SK-N-SH (cell line): ENCODE results near the gene PDLIM4. TPM values are rescaled to one million over a fixed set of nuclear protein-coding genes. Genes with fewer than 3 reads are reported as not detected.

Source experiments
- CTCF ChIA-PET: fragments of 300-600, 350-600 bp; formaldehyde crosslinking; extraction: SDS; loops from one replicate; lab custom pipeline; 2021; lab: Yijun Ruan, JAX
- POLR2A ChIA-PET: fragments of 350-600 bp; sonication (Branson Sonifier 250); formaldehyde crosslinking; extraction: SDS; loops from one replicate; lab custom pipeline; 2020; ENCODE audit warnings: antibody characterized with exemption, inconsistent platforms; lab: Yijun Ruan, JAX
- DNase-seq: peaks from one replicate; pipeline ENCODE4 v3.0.0; 2012
- H2AFZ ChIP-seq: fragments of 200-600 bp; sonication (generic); 2 replicates; pipeline ENCODE4 v1.8.1; 2016; ENCODE audit warnings: antibody characterized with exemption, mild to moderate bottlenecking, low read depth
- H3F3A ChIP-seq: fragments of 200-600 bp; sonication (generic); replicated peaks from 2 replicates; pipeline ENCODE3; 2016; ENCODE audit warnings: antibody characterized with exemption, mild to moderate bottlenecking; ENCODE audit not compliant: insufficient read depth
- H3K27ac ChIP-seq, 2 experiments: fragments of 200-500 bp in 1 of 2; fragments of 200-600 bp in 1 of 2; sonication (Bioruptor generic) in 1 of 2; sonication (generic), shearing (Covaris generic) in 1 of 2; 2 replicates each; pipeline versions ENCODE4 v1.5.1 to v1.6.1; 2014 to 2016; ENCODE audit warnings: low read depth in 2 of 2, inconsistent platforms in 1 of 2, low read length in 1 of 2, mild to moderate bottlenecking in 1 of 2, mixed read lengths in 1 of 2
- H3K27me3 ChIP-seq: fragments of 200-600 bp; sonication (generic), shearing (Covaris generic); 2 replicates; pipeline ENCODE4 v1.6.1; 2016; ENCODE audit warnings: mixed run types; ENCODE audit not compliant: insufficient read depth
- H3K36me3 ChIP-seq, 2 experiments: fragments of 200-500 bp in 1 of 2; fragments of 200-600 bp in 1 of 2; sonication (Bioruptor generic) in 1 of 2; sonication (generic) in 1 of 2; replicated peaks in 1 of 2; 2 replicates each; pipeline versions ENCODE3 to v1.5.1; 2014 to 2016; ENCODE audit warnings: low read length in 1 of 2, mild to moderate bottlenecking in 1 of 2; ENCODE audit not compliant: insufficient read depth in 2 of 2, control insufficient read depth in 1 of 2
- H3K4me1 ChIP-seq, 2 experiments: fragments of 200-500 bp in 1 of 2; fragments of 200-600 bp in 1 of 2; sonication (Bioruptor generic) in 1 of 2; sonication (generic), shearing (Covaris generic) in 1 of 2; 2 replicates each; pipeline versions ENCODE4 v1.5.1 to v1.6.1; 2014 to 2016; ENCODE audit warnings: low read depth in 1 of 2, low read length in 1 of 2, mixed run types in 1 of 2; ENCODE audit not compliant: insufficient read depth in 2 of 2, control insufficient read depth in 1 of 2
- H3K4me2 ChIP-seq: fragments of 200-600 bp; sonication (generic), shearing (Covaris generic); 2 replicates; pipeline ENCODE4 v1.6.1; 2017; ENCODE audit warnings: mixed run types
- H3K4me3 ChIP-seq, 2 experiments: fragments of 200-500 bp in 1 of 2; fragments of 200-600 bp in 1 of 2; sonication (Bioruptor generic) in 1 of 2; sonication (generic), shearing (Covaris generic) in 1 of 2; 2 replicates each; pipeline versions ENCODE4 v1.5.1 to v1.8.1; 2014 to 2016; ENCODE audit warnings: low read depth in 2 of 2, inconsistent platforms in 1 of 2, low read length in 1 of 2, mild to moderate bottlenecking in 1 of 2, mixed read lengths in 1 of 2, moderate library complexity in 1 of 2
- H3K79me2 ChIP-seq: fragments of 200-600 bp; sonication (generic); 2 replicates; pipeline ENCODE4 v1.8.1; 2017; ENCODE audit warnings: mild to moderate bottlenecking; ENCODE audit not compliant: insufficient read depth
- H3K9ac ChIP-seq: fragments of 200-600 bp; sonication (generic); 2 replicates; pipeline ENCODE4 v1.6.1; 2017; ENCODE audit warnings: mixed run types
- H3K9me2 ChIP-seq: fragments of 200-600 bp; sonication (generic); 2 replicates; pipeline ENCODE4 v1.6.1; 2017; ENCODE audit warnings: mixed run types
- H3K9me3 ChIP-seq: fragments of 200-600 bp; sonication (generic); 2 replicates; pipeline ENCODE4 v1.6.1; 2017; ENCODE audit warnings: mixed run types, mild to moderate bottlenecking, moderate library complexity
- H4K20me1 ChIP-seq: fragments of 200-600 bp; sonication (generic); 2 replicates; pipeline ENCODE4 v1.6.1; 2017; ENCODE audit warnings: mild to moderate bottlenecking, mixed run types; ENCODE audit not compliant: insufficient read depth
- CHD2 ChIP-seq: fragments of 150-350 bp; IDR thresholded peaks from 2 replicates; pipeline ENCODE4 v1.6.1; 2018; ENCODE audit warnings: low read length; ENCODE audit not compliant: partially characterized antibody
- CTCF ChIP-seq: fragments of 200-600 bp; sonication (generic); IDR thresholded peaks from 2 replicates; pipeline ENCODE4 v1.6.1; 2017; ENCODE audit warnings: antibody characterized with exemption, mild to moderate bottlenecking, moderate library complexity
- ELF1 ChIP-seq: IDR thresholded peaks from 2 replicates; pipeline ENCODE4 v1.4.0; 2012
- EP300 ChIP-seq, 2 experiments: IDR thresholded peaks; 2 replicates each; pipeline versions ENCODE4 v1.4.0 to v1.6.1; 2012; ENCODE audit warnings: borderline replicate concordance in 1 of 2, low read depth in 1 of 2, low read length in 1 of 2
- EZH2phosphoT487 ChIP-seq: fragments of 200-600 bp; sonication (generic); IDR thresholded peaks from 2 replicates; pipeline ENCODE4 v1.6.1; 2017; ENCODE audit warnings: low read depth, mixed run types, mild to moderate bottlenecking, antibody characterized with exemption, moderate library complexity, borderline replicate concordance
- FOXJ3 ChIP-seq: sonication (generic); formaldehyde crosslinking; IDR thresholded peaks from 2 replicates; pipeline ENCODE4 v1.5.1; 2020; ENCODE audit warnings: mild to moderate bottlenecking, missing genetic modification reagents
- FOXM1 ChIP-seq: IDR thresholded peaks from 2 replicates; pipeline ENCODE4 v1.4.0; 2012; ENCODE audit warnings: low read depth, mild to moderate bottlenecking
- GABPA ChIP-seq: IDR thresholded peaks from 2 replicates; pipeline ENCODE4 v1.4.0; 2012; ENCODE audit warnings: low read depth, mild to moderate bottlenecking
- GATA2 ChIP-seq: sonication (generic); formaldehyde crosslinking; IDR thresholded peaks from 2 replicates; pipeline ENCODE4 v1.5.0; 2020; ENCODE audit warnings: mild to moderate bottlenecking, missing genetic modification reagents
- IRF3 ChIP-seq: fragments of 150-350 bp; IDR thresholded peaks from 2 replicates; pipeline ENCODE4 v1.6.1; 2016; ENCODE audit warnings: mild to moderate bottlenecking, low read depth, low read length
- JUND ChIP-seq: IDR thresholded peaks from 2 replicates; pipeline ENCODE4 v1.4.0; 2012
- MAX ChIP-seq: IDR thresholded peaks from 2 replicates; pipeline ENCODE4 v1.4.0; 2012; ENCODE audit warnings: low read depth
- MEF2A ChIP-seq: IDR thresholded peaks from 2 replicates; pipeline ENCODE4 v1.4.0; 2012; ENCODE audit warnings: low read depth, borderline replicate concordance
- MXI1 ChIP-seq: IDR thresholded peaks from 2 replicates; pipeline ENCODE4 v1.6.1; 2012; ENCODE audit warnings: mild to moderate bottlenecking, low read depth, low read length, improper control_type of control experiment
- NFIC ChIP-seq: IDR thresholded peaks from 2 replicates; pipeline ENCODE4 v1.4.0; 2012; ENCODE audit warnings: borderline replicate concordance
- POLR2AphosphoS5 ChIP-seq: IDR thresholded peaks from 2 replicates; pipeline ENCODE4 v1.6.1; 2012; ENCODE audit warnings: low read depth, low read length
- RFX5 ChIP-seq: IDR thresholded peaks from 2 replicates; pipeline ENCODE4 v1.6.1; 2012; ENCODE audit warnings: mild to moderate bottlenecking, improper control_type of control experiment, low read length
- SIN3A ChIP-seq: IDR thresholded peaks from 2 replicates; pipeline ENCODE4 v1.6.1; 2012; ENCODE audit warnings: low read depth, mild to moderate bottlenecking, low read length, moderate library complexity, borderline replicate concordance
- TAF1 ChIP-seq: IDR thresholded peaks from 2 replicates; pipeline ENCODE4 v1.6.1; 2012; ENCODE audit warnings: low read depth, mild to moderate bottlenecking, low read length, moderate library complexity, borderline replicate concordance
- TCF12 ChIP-seq: IDR thresholded peaks from 2 replicates; pipeline ENCODE4 v1.4.0; 2012
- YY1 ChIP-seq: IDR thresholded peaks from 2 replicates; pipeline ENCODE4 v1.4.0; 2012; ENCODE audit warnings: low read depth, mild to moderate bottlenecking
- WGBS: methylation state at CpG from one replicate; pipeline ENCODE4 v1.1.6; 2017; ENCODE audit warnings: low lambda C conversion rate; 5-methylcytosine and 5-hydroxymethylcytosine counted together
- polyA plus RNA-seq, 3 experiments: library from polyadenylated mRNA; depleted of rRNA; stranded (reverse); fragments of >200 nt; gene quantifications; 2 replicates each; pipeline ENCODE4 v1.2.3, GENCODE V29; 2012
- TF ChIP-seq, protein P1 (sequence below): IDR thresholded peaks from 2 replicates; pipeline ENCODE4 v1.6.1; 2012; ENCODE audit warnings: mild to moderate bottlenecking, low read depth, low read length, moderate library complexity

The PDLIM4 gene
- polyA plus RNA-seq, 1 of the 3 experiments (the other 2 are of a cell fraction): 57.1 TPM

DNA sequence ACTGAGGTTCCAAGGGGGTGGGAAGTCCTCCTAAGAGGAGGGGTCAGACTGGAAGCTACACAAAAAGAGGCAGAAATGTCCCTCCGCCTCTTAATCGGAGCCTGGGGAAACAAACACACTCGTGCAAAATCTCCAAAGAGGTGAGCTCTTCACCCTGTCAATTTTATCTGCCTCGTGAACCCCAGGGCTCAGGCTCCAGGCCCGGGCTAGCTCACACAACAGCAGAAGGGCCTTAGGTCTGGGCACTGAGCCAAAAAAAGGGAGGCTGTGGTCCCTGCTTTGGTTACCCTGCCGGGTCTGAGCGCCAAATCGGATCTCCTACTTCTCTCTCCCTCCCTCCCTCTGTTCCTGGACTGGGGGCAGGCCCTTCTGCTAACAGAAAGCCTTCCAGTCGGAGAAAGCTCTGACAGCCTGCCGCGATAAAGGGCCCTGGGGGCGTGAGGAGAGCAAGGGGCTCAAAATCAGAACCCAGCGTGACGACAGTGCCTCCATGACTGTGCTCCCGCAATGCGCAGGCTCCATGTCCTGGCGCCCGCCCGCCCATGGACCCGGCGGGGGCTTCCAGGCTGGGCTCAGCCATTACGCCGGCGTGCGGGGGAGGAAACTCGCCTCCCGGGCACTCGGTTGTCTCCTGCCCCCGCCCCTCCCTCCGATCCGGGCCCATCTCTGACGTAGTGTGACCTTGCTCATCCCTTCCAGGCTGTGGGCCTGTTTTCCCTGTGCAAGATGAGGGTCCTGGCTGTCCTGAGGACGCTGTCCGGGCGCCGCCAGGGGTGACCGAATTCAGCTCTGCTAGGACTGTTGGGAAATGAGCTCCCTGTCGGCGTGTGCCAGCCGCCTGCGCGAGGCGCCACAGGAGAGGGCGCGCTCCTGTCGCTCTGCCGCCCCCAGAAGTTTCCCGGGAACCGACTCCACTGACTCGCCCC is 35.8 kb downstream of the PDLIM4 start (continued):
- TF ChIP-seq JUND: no peak
- TF ChIP-seq ELF1: no peak
- peak; percentile 84; the same call in 1 of the 2 replicates for TF ChIP-seq MAX
- TF ChIP-seq GABPA: no peak
- TF ChIP-seq NFIC: peak; percentile 91
- TF ChIP-seq RFX5: no peak
- no peak for TF ChIP-seq FOXM1
- peak; percentile 85 for TF ChIP-seq YY1
- TF ChIP-seq POLR2AphosphoS5: peak; percentile 79
- TF ChIP-seq, protein P1, sequence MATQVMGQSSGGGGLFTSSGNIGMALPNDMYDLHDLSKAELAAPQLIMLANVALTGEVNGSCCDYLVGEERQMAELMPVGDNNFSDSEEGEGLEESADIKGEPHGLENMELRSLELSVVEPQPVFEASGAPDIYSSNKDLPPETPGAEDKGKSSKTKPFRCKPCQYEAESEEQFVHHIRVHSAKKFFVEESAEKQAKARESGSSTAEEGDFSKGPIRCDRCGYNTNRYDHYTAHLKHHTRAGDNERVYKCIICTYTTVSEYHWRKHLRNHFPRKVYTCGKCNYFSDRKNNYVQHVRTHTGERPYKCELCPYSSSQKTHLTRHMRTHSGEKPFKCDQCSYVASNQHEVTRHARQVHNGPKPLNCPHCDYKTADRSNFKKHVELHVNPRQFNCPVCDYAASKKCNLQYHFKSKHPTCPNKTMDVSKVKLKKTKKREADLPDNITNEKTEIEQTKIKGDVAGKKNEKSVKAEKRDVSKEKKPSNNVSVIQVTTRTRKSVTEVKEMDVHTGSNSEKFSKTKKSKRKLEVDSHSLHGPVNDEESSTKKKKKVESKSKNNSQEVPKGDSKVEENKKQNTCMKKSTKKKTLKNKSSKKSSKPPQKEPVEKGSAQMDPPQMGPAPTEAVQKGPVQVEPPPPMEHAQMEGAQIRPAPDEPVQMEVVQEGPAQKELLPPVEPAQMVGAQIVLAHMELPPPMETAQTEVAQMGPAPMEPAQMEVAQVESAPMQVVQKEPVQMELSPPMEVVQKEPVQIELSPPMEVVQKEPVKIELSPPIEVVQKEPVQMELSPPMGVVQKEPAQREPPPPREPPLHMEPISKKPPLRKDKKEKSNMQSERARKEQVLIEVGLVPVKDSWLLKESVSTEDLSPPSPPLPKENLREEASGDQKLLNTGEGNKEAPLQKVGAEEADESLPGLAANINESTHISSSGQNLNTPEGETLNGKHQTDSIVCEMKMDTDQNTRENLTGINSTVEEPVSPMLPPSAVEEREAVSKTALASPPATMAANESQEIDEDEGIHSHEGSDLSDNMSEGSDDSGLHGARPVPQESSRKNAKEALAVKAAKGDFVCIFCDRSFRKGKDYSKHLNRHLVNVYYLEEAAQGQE: no peak
- TF ChIP-seq, all 33 proteins: peak for 10

DNA sequence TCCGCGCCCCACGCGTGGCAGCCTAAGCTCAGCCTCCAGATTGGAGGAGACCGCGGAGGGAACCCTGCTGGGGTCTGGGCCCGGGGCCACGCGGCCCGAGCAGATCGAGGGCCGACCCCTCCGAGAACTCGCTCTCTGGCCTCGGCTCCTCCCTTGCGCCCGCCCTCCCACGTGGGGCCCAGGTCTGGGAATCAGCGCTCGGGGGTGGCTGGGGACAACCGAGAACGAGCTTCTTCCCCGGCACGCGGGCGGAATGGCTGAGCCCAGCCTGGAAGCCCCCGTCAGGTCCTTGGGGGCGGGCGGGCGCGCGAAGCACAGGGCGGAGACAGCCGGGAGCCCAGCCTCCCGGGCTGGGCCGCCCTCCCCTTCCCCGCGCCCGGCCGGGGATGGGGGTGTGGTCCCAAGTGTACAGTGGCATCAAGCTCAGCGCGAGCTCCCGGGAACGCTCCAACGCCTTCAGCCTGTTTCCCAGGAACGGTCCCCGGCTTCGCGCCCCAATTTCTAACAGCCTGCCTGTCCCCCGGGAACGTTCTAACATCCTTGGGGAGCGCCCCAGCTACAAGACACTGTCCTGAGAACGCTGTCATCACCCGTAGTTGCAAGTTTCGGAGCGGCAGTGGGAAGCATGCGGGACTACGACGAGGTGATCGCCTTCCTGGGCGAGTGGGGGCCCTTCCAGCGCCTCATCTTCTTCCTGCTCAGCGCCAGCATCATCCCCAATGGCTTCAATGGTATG is 36.7 kb downstream of the PDLIM4 start, which contains the start of gene SLC22A4:
SLC22A4 (plus strand) TSS at position 403 of the 736 bp plus-strand sequence; CDS start at position 626, 223 bp downstream.
- 2% methylated on average over 21 of the region's 63 CpGs for WGBS
- Histone ChIP-seq H3K9me2 (no peaks in the 10 kb centered on the region), H2AFZ (peak within 1 kb of the TSS; percentile 91), H3K9me3 (no peaks in the 10 kb centered on the region), H3K9ac (peak within 1 kb of the TSS; percentile 87), H3K27me3 (no peaks in the 10 kb centered on the region), H3K27ac (peak within 1 kb of the TSS; percentile 95 to 99), H3K4me2 (peak within 1 kb of the TSS; percentile 98), H3F3A (peaks cover 11% of the 10 kb centered on the region), H3K4me1 (peaks cover 9 to 25% of the 10 kb centered on the region in 2 experiments; a peak in 2 of 4 replicates), H3K79me2 (peaks cover 27% of the 10 kb centered on the region), H4K20me1 (no peaks in the 10 kb centered on the region), H3K4me3 (peak within 1 kb of the TSS; percentile 64 to 87), H3K36me3 (no peaks in the 10 kb centered on the region)
- ChIA-PET CTCF (interaction anchor here (0.6 to 3.6 kb wide), 21 partner anchors 11 to 526 kb away, joined by 3 to 15 read pairs (median 4); partner anchors contain the start of gene P4HA2), POLR2A (interaction anchor here (0.8 to 3.4 kb wide), 18 partner anchors 10 to 202 kb away, joined by 3 to 19 read pairs (median 5); partner anchors contain the start of genes IRF1, P4HA2, PDLIM4 and SLC22A5)
- DNase-seq: peak; percentile 94
- TF ChIP-seq GATA2 (CRISPR knock-in tag) (no peak), EZH2phosphoT487 (no peak), MXI1 (peak; percentile 86), TCF12 (no peak), EP300 (IDR thresholded peaks at IDR 0.05; ENCODE audit: borderline replicate concordance in 1 of 2, low read depth in 1 of 2, low read length in 1 of 2) (no peak), CTCF (no peak), MEF2A (no peak), FOXJ3 (CRISPR knock-in tag) (no peak), POLR2AphosphoS5 (peak; percentile 75; the same call in 1 of the 2 replicates), TAF1 (peak; percentile 74; the same call in 1 of the 2 replicates), NFIC (no peak), IRF3 (no peak), SIN3A (peak; percentile 77; the same call in 1 of the 2 replicates), FOXM1 (no peak), ELF1 (no peak), CHD2 (no peak)
